RPMI8226 (cell line): Measurements from ENCODE around the gene ZNF772.
A peak's percentile ranks its signal among the peaks of the same experiment; 100 is the strongest.

Experiments used
- DNase-seq: peaks from one replicate; pipeline ENCODE4 v3.0.0-alpha.2; 2015

Gene ZNF772

GRCh38 chr19:57435062-57435978, 42.0 kb downstream of the ZNF772 start, which contains the start of gene ZNF749:
ZNF749 (plus strand) TSS chr19:57435325; CDS start chr19:57435579, 254 bp downstream.
- peak; percentile 99 for DNase-seq

GRCh38 chr19:57434386-57435061, 42.8 kb downstream of the ZNF772 start:
- DNase-seq: no peak

GRCh38 chr19:57421037-57421436, 56.3 kb downstream of the ZNF772 start:
- no peak for DNase-seq

GRCh38 chr19:57419439-57419838, 57.9 kb downstream of the ZNF772 start:
- DNase-seq: no peak
